ENCODE data around the gene LIMK1. TPM values are rescaled to one million over a fixed set of nuclear protein-coding genes. Genes with fewer than 3 reads are reported as not detected.
A peak's percentile ranks its signal among the peaks of the same experiment; 100 is the strongest.

Gene LIMK1
- total RNA-seq, 1 experiment from 2014 or later = 56.3 TPM

DNA sequence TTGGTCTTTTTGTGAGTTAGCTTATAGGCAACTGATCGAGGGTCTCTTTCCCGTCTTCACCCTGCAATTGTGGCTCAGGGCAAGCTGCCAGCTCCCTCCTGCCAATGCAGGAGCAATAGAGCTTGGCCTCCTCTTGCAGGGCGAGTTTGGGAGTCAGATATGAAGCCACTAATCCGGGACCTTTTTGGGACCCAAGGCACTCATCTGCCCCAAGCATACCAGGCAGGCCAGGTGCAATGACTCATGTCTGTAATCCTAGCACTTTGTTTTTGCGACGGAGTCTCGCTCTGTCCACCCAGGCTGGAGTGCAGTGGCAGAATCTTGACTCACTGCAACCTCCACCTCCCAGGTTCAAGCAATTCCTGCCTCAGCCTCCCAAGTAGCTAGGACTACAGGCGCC is 21.1 kb downstream of the LIMK1 start (continued):
- no peak for TF ChIP-seq CEBPB (IDR thresholded peaks at IDR 0.05; ENCODE audit: low read depth)
- TF ChIP-seq SP1 (IDR thresholded peaks at IDR 0.05; ENCODE audit: low read depth) = peak; percentile 59

DNA sequence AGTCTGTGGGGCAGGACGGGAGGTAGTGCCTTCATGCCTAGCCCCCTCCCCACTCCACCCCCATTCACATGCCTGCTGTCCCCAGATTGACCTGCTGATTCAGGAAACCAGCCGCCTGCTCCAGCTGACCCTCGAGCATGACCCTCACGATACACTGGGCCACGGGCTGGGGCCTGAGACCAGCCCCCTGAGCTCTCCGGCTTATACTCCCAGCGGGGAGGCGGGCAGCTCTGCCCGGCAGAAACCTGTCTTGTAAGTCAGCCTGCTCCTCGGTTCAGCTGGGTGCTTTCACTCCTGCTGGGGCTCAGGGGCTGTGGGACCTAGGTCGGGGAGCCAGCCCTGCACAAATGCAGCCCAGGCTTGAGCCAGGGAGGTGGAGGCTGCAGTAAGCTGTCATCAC is 22.4 kb downstream of the LIMK1 start:
- intact Hi-C loops (cut with micrococcal nuclease) = no loop called here
- H3K9ac ChIP-seq (ENCODE audit: low read length) = no peak overlapping the region
- CTCF ChIA-PET = no interaction called here
- no TSS peak for BruUV-seq (replicated peaks)
- no peaks in the 10 kb centered on the region for H3K27me3 ChIP-seq (ENCODE audit: insufficient read depth, low read length)
- ATAC-seq = no peak
- H4K20me1 ChIP-seq (ENCODE audit: insufficient read depth) = no peaks in the 10 kb centered on the region
- peaks cover 16 to 33% of the 10 kb centered on the region in 2 experiments; a peak in 3 of 4 replicates for H3K36me3 ChIP-seq (ENCODE audit: control insufficient read depth in 1 of 2, insufficient read depth in 2 of 2, low read length in 2 of 2)
- H3K79me2 ChIP-seq (ENCODE audit: insufficient read depth, low read length) = no peaks in the 10 kb centered on the region
- TF ChIP-seq ZNF274 (IDR thresholded peaks at IDR 0.05; ENCODE audit: low read depth, low read length) (no peak), POLR2AphosphoS5 (IDR thresholded peaks at IDR 0.05; ENCODE audit: low read depth, low read length) (no peak), ELF1 (IDR thresholded peaks at IDR 0.05; ENCODE audit: borderline replicate concordance, low read depth) (no peak), ZFX (IDR thresholded peaks at IDR 0.05) (no peak), JUND (IDR thresholded peaks at IDR 0.05) (no peak), CEBPB (IDR thresholded peaks at IDR 0.05; ENCODE audit: low read depth) (no peak), RAD21 (IDR thresholded peaks at IDR 0.05; ENCODE audit: low read depth) (no peak)
- TF ChIP-seq, protein P1, sequence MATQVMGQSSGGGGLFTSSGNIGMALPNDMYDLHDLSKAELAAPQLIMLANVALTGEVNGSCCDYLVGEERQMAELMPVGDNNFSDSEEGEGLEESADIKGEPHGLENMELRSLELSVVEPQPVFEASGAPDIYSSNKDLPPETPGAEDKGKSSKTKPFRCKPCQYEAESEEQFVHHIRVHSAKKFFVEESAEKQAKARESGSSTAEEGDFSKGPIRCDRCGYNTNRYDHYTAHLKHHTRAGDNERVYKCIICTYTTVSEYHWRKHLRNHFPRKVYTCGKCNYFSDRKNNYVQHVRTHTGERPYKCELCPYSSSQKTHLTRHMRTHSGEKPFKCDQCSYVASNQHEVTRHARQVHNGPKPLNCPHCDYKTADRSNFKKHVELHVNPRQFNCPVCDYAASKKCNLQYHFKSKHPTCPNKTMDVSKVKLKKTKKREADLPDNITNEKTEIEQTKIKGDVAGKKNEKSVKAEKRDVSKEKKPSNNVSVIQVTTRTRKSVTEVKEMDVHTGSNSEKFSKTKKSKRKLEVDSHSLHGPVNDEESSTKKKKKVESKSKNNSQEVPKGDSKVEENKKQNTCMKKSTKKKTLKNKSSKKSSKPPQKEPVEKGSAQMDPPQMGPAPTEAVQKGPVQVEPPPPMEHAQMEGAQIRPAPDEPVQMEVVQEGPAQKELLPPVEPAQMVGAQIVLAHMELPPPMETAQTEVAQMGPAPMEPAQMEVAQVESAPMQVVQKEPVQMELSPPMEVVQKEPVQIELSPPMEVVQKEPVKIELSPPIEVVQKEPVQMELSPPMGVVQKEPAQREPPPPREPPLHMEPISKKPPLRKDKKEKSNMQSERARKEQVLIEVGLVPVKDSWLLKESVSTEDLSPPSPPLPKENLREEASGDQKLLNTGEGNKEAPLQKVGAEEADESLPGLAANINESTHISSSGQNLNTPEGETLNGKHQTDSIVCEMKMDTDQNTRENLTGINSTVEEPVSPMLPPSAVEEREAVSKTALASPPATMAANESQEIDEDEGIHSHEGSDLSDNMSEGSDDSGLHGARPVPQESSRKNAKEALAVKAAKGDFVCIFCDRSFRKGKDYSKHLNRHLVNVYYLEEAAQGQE (IDR thresholded peaks at IDR 0.05; ENCODE audit: low read depth) = no peak
- TF ChIP-seq, protein P2, sequence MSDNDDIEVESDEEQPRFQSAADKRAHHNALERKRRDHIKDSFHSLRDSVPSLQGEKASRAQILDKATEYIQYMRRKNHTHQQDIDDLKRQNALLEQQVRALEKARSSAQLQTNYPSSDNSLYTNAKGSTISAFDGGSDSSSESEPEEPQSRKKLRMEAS (IDR thresholded peaks at IDR 0.05) = no peak
- no peak overlapping the region for H3K4me3 ChIP-seq (replicated peaks in 1 of 2; ENCODE audit: low read depth in 1 of 2, low read length in 2 of 2)
- H3K4me1 ChIP-seq (ENCODE audit: control insufficient read depth in 1 of 2, insufficient read depth in 2 of 2, low read length in 2 of 2) = peaks cover 26% of the 10 kb centered on the region in 2 experiments
- no peaks in the 10 kb centered on the region for H3K9me3 ChIP-seq (ENCODE audit: control insufficient read depth in 1 of 2, insufficient read depth in 1 of 2, low read depth in 1 of 2, low read length in 2 of 2)
- H2AFZ ChIP-seq (ENCODE audit: low read depth, low read length, poor library complexity, severe bottlenecking) = no peak overlapping the region
- POLR2A ChIA-PET = no interaction called here
- H3K4me2 ChIP-seq (ENCODE audit: low read length) = no peak overlapping the region
- H3K9me2 ChIP-seq (ENCODE audit: insufficient read depth) = no peaks in the 10 kb centered on the region
- no peak for DNase-seq (ENCODE audit: low read depth, low spot score)
- RAD21 ChIA-PET (ENCODE audit: low non-redundant PET in 1 of 2, low total read pairs in 2 of 2, uncharacterized antibody in 2 of 2, unreplicated experiment in 2 of 2) = interaction anchor here in 1 of 2 experiments (0.7 kb wide), 1 partner anchor 12 kb away, joined by 5 read pairs; no protein-coding TSS in a partner anchor
- no peak overlapping the region for H3K27ac ChIP-seq (ENCODE audit: low read depth, low read length)

Measured in HCT116 (cell line).